AG04450 (cell line): ENCODE results near the gene NUDT1. TPM values are rescaled to one million over a fixed set of nuclear protein-coding genes. Genes with fewer than 3 reads are reported as not detected.

ENCODE experiments used
- CTCF ChIA-PET: fragments of 300-600, 350-600 bp; formaldehyde crosslinking; extraction: SDS; loops from one replicate; lab custom pipeline; 2022; ENCODE audit warnings: antibody characterized with exemption, inconsistent platforms; lab: Charles Lee
- POLR2A ChIA-PET: fragments of 350-600 bp; formaldehyde crosslinking; extraction: SDS; loops from one replicate; lab custom pipeline; 2021; ENCODE audit warnings: antibody characterized with exemption, inconsistent platforms; lab: Yijun Ruan, JAX
- DNase-seq: peaks from one replicate; pipeline ENCODE4 v3.0.0-alpha.2; 2011; ENCODE audit warnings: low read depth, low spot score
- H3K27ac ChIP-seq: one replicate; pipeline ENCODE4 v1.5.1; 2012; ENCODE audit warnings: low read depth, low read length, control low read depth
- H3K27me3 ChIP-seq: one replicate; pipeline ENCODE4 v1.6.0; 2012; ENCODE audit warnings: low read length; ENCODE audit not compliant: control insufficient read depth, insufficient read depth
- H3K4me3 ChIP-seq: 2 replicates; pipeline ENCODE4 v1.5.1; 2011; ENCODE audit warnings: mild to moderate bottlenecking, low read depth, low read length, control low read depth
- H3K9me3 ChIP-seq: 2 replicates; pipeline ENCODE4 v1.5.1; 2012; ENCODE audit warnings: low read length; ENCODE audit not compliant: control insufficient read depth, insufficient read depth
- polyA plus RNA-seq: library from polyadenylated mRNA; depleted of rRNA; stranded (reverse); fragments of >200 nt; gene quantifications from 2 replicates; pipeline ENCODE4 v1.2.3, GENCODE V29; 2011
- TF ChIP-seq, protein P1 (sequence below): IDR thresholded peaks from 2 replicates; pipeline ENCODE4 v1.5.1; 2011; ENCODE audit warnings: low read depth, low read length, control low read depth, inconsistent platforms

NUDT1 gene
- polyA plus RNA-seq, 1 experiment: 11.5 TPM

DNA sequence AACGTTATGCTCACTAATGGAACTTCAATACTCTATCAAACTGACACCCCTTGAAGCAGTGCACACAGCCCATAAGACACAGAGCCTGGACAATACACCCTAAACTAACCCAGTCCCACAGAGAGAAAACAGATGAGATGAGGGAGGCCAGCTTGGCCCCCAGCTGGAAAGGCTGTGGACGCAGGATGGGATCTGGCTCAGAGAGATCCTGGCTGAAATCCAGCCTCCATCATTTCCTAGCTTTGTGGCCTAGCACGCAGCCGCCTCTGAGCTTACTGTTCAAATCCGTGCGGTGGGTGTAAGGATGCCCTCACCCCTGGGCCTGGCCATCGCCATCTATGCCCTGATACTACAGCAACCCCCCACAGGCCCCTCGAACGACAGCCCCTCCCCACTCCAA, 39.5 kb downstream of the NUDT1 start:
- ChIA-PET CTCF (interaction anchor here (1.0 kb wide), 1 partner anchor 66 kb away, joined by 4 read pairs; no protein-coding TSS in a partner anchor), POLR2A (no interaction called here)

DNA sequence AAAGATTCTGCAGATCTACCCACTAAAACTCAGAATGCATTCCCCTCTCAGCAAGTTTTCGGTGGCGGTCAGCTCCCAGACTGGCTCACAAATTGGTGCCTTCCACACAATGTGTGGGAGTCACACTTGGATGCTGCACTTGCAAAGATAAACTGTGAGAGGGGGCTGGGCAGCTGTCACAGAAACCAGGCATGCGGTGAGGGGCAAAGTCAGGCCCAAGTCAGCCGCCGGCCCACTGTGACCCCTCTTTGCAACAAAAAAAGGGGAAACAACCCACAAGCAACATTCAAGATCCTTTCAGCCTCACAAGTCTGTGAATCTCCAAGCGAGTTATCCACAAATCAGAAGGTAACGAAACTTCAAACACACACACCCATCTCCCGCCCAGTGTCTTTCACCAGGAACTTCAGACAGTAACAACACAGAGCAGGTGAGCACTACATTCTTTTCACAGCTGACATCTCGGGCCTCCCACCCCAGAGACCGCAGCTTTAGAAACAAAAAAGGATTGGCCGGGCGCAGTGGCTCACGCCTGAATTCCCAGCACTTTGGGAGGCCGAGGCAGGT, 40.2 kb downstream of the NUDT1 start:
- Histone ChIP-seq H3K4me3 (no peak overlapping the region), H3K9me3 (no peaks in the 10 kb centered on the region; the same call in 1 of the 2 replicates), H3K27ac (no peak overlapping the region), H3K27me3 (no peaks in the 10 kb centered on the region)
- TF ChIP-seq, protein P1, sequence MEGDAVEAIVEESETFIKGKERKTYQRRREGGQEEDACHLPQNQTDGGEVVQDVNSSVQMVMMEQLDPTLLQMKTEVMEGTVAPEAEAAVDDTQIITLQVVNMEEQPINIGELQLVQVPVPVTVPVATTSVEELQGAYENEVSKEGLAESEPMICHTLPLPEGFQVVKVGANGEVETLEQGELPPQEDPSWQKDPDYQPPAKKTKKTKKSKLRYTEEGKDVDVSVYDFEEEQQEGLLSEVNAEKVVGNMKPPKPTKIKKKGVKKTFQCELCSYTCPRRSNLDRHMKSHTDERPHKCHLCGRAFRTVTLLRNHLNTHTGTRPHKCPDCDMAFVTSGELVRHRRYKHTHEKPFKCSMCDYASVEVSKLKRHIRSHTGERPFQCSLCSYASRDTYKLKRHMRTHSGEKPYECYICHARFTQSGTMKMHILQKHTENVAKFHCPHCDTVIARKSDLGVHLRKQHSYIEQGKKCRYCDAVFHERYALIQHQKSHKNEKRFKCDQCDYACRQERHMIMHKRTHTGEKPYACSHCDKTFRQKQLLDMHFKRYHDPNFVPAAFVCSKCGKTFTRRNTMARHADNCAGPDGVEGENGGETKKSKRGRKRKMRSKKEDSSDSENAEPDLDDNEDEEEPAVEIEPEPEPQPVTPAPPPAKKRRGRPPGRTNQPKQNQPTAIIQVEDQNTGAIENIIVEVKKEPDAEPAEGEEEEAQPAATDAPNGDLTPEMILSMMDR: no peak
- POLR2A ChIA-PET: no interaction called here
- CTCF ChIA-PET: interaction anchor here (1.0 kb wide), 1 partner anchor 66 kb away, joined by 4 read pairs; no protein-coding TSS in a partner anchor
- DNase-seq: no peak

More for the DNA sequence above, 39.5 kb downstream of the NUDT1 start:
- no peak overlapping the region for H3K4me3 ChIP-seq
- no peaks in the 10 kb centered on the region for H3K27me3 ChIP-seq
- H3K27ac ChIP-seq: no peak overlapping the region
- no peaks in the 10 kb centered on the region; the same call in 1 of the 2 replicates for H3K9me3 ChIP-seq
- TF ChIP-seq, protein P1: no peak
- no peak for DNase-seq

DNA sequence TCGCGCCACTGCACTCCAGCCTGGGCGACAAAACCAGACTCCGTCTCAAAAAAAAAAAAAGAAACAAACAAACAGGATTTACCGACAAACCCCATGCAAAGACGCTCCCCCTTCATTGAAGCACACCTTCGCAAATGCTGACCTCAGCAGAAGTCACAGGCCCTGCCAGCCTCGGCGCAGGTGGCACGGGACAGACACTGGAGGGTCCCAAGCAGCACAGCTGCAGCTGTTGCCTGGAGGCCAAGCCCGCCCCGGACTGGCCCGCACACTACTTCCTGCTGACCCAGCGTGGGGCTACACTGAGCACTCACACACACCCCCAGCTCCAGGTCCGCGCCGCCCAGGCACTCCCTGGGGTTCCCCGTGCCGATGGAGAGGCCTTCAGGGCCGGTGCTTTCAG, 41.0 kb downstream of the NUDT1 start:
- no peak for DNase-seq
- no peaks in the 10 kb centered on the region; the same call in 1 of the 2 replicates for H3K9me3 ChIP-seq
- TF ChIP-seq, protein P1: no peak
- no peaks in the 10 kb centered on the region for H3K27me3 ChIP-seq
- ChIA-PET CTCF (no interaction called here), POLR2A (no interaction called here)
- H3K27ac ChIP-seq: no peak overlapping the region
- H3K4me3 ChIP-seq: no peak overlapping the region

DNA sequence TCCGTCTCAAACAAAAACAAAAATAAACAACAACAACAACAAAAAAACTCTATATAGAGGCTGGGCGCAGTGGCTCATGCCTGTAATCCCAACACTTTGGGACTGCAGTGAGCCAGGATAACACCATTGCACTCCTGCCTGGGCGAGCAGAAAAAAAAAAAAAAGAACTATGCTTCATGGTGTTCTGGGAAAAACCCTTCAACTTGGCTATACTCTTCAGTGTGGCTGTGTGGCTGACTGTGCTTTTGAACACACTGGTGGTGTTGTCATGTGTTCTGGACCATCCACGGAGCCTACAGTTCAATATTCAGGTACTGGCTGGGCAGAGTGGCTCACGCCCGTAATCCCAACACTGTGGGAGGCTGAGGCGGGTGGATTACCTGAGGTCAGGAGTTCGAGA, 45.7 kb downstream of the NUDT1 start:
- H3K9me3 ChIP-seq: no peaks in the 10 kb centered on the region; the same call in 1 of the 2 replicates
- TF ChIP-seq, protein P1: no peak
- ChIA-PET CTCF (no interaction called here), POLR2A (no interaction called here)
- no peak overlapping the region for H3K27ac ChIP-seq
- H3K27me3 ChIP-seq: no peaks in the 10 kb centered on the region
- no peak overlapping the region for H3K4me3 ChIP-seq
- DNase-seq: no peak

DNA sequence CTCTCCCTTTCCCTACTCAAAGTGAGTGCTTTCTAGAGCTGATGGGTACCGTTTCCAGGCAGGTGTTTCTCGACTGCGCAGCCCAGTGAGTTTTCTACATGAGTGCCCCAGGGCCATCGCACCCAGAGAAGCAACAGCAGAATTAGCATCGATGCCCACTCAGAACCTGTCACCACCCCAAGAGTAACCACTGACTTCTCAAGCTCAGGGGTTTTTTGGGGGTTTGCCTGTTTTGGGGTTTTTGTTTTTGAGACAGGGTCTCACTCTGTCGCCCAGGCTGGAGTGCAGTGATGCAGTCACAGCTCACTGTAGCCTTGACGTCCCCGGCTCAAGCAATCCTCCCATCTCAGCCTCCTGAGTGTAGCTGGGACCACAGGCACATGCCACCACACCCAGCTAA, 46.5 kb downstream of the NUDT1 start:
- no peak overlapping the region for H3K4me3 ChIP-seq
- POLR2A ChIA-PET: no interaction called here
- no peak overlapping the region for H3K27ac ChIP-seq
- TF ChIP-seq, protein P1: no peak
- no peaks in the 10 kb centered on the region for H3K27me3 ChIP-seq
- no peak for DNase-seq
- CTCF ChIA-PET: no interaction called here
- H3K9me3 ChIP-seq: no peaks in the 10 kb centered on the region
